Adrenal gland (tissue), 5 donors: ENCODE results near the gene SRGAP2B.
"Not testable (repeated sequence)": the region's sequence is repeated elsewhere in the genome, so short reads cannot be mapped to it uniquely, and the experiment has no call there.

Experiments used
- CTCF ChIP-seq, 6 experiments: fragments of 450-650 bp in 4 of 6; fragments of 200-600 bp in 2 of 6; sonication (generic) in 1 of 6; IDR thresholded peaks; 1 replicate in 5 of 6; 2 replicates in 1 of 6; pipeline versions ENCODE4 v1.5.1 to v1.8.0; 2016 to 2021; ENCODE audit warnings: antibody characterized with exemption in 6 of 6, mild to moderate bottlenecking in 2 of 6, moderate library complexity in 1 of 6
- POLR2A ChIP-seq, 2 donors: fragments of 450-650 bp; IDR thresholded peaks; one replicate each; pipeline ENCODE4 v1.6.1; 2017; ENCODE audit warnings: antibody characterized with exemption in 2 of 2, mild to moderate bottlenecking in 2 of 2, moderate library complexity in 1 of 2
- donor health status: DM: no; HTN: no; CAD: no.

DNA sequence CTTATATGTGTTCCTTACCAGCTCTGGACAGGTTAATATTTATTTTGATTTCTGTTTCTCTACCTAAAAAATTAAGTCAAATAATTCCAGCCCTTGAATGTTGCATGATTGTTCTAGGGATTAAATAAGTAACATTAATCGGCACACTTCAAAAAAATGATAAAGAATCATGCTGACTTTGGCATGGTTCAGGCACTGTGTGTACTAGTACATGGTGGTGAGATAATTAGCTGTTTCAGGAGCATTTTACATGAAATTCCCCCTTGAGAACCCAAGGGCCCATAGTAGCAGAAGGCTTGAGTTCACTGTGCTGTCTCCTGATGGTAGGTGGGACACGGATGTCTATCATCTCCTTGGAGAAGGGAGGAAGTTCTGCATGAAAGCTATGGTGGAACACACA, 45.4 kb upstream of the SRGAP2B start:
- TF ChIP-seq CTCF, POLR2A (IDR thresholded peaks at IDR 0.05): not testable (repeated sequence)
